ENCODE data around the gene ZNF77. TPM values are rescaled to one million over a fixed set of nuclear protein-coding genes. Genes with fewer than 3 reads are reported as not detected.

Gene ZNF77
- total RNA-seq (2014; rRNA removed; shearing (Covaris generic)): 4.8 and 5.4 TPM in 2 replicates
- total RNA-seq (2022): 6.8 TPM in 2 replicates
- Bru-seq, nascent RNA: percentile 49 among the genes with signal in this experiment
- percentile 53 among the genes with signal in this experiment for BruChase-seq, experiment 1, labeled RNA remaining after a 6-hour chase
- BruChase-seq, experiment 2, labeled RNA remaining after a 2-hour chase: percentile 52 among the genes with signal in this experiment
- long read RNA-seq, partial matches to known transcripts: 2 of 7 reads
- long read RNA-seq, other reads (novel, unspliced or antisense): 3 of 7 reads

DNA sequence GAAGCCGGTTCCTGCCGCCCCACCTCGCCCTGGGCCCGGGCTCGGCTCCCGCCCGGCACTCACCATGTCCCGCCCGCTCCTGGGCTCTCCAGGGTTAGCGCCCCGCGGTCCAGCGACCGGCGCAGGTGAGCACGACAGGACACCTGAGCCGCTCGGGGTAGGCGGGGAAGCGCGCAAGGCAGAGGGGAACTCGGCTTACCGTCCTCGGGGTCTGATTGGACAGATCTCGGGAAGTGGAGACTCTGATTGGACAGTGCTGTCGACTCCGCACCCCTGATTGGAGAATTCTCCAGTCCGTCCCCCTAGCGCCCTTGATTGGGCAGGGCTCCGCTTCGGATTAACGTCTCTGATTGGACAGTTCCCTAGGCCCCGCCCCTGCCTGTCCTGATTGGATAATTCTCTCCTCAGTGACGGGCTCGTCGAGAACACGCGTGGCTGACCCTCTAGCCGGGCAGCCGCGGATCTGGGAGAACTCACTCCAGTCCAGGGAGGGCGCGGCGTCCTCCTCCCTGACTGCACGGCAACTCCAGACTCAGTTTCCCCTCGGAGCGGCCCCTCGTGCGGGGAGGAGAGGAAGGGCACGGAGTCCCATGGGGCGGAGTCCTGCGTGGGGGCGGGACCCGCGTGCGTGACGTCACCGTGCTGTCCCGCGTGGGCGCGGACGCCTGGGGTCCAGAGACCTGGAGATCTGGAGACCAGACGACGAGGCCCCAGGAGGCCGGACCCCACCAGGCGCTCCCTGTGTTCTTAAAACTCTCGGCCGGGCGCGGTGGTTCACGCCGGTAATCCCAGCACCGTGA is at the start of gene ZNF77:
ZNF77 (minus strand) TSS at position 197 of the 800 bp plus-strand sequence; CDS start at position 66, 131 bp downstream.
- Histone ChIP-seq H3K4me2 (ENCODE audit: low read length) (peak within 1 kb of the TSS; percentile 77), H2AFZ (ENCODE audit: low read length) (peak within 1 kb of the TSS; percentile 79), H3K9me2 (ENCODE audit: insufficient read depth, low read length) (no peaks in the 10 kb centered on the region), H3K4me1 (ENCODE audit: insufficient read depth, low read length, poor library complexity, severe bottlenecking) (peaks cover 18% of the 10 kb centered on the region), H4K20me1 (ENCODE audit: insufficient read depth, low read length) (no peaks in the 10 kb centered on the region), H3K79me2 (ENCODE audit: insufficient read depth, low read depth, low read length) (peaks cover 19% of the 10 kb centered on the region; the same call in 1 of the 2 replicates), H3K4me3 (ENCODE audit: low read depth, low read length, poor library complexity, severe bottlenecking) (peak within 1 kb of the TSS; percentile 88), H3K36me3 (ENCODE audit: insufficient read depth, low read length) (no peaks in the 10 kb centered on the region), H3K9me3 (ENCODE audit: low read length) (no peaks in the 10 kb centered on the region), H3K27ac (ENCODE audit: low read depth, low read length, poor library complexity, severe bottlenecking) (peak within 1 kb of the TSS; percentile 19)
- ChIA-PET POLR2A (no interaction called here), CTCF (ENCODE audit: unreplicated experiment) (no interaction called here)
- intact Hi-C loops (cut with micrococcal nuclease; ENCODE audit: unreplicated experiment): no loop called here
- no TSS peak for BruUV-seq (replicated peaks)
- no peak for TF ChIP-seq EZH2phosphoT487 (IDR thresholded peaks at IDR 0.05; ENCODE audit: borderline replicate concordance, low read depth, low read length)
- TF ChIP-seq, protein P1, sequence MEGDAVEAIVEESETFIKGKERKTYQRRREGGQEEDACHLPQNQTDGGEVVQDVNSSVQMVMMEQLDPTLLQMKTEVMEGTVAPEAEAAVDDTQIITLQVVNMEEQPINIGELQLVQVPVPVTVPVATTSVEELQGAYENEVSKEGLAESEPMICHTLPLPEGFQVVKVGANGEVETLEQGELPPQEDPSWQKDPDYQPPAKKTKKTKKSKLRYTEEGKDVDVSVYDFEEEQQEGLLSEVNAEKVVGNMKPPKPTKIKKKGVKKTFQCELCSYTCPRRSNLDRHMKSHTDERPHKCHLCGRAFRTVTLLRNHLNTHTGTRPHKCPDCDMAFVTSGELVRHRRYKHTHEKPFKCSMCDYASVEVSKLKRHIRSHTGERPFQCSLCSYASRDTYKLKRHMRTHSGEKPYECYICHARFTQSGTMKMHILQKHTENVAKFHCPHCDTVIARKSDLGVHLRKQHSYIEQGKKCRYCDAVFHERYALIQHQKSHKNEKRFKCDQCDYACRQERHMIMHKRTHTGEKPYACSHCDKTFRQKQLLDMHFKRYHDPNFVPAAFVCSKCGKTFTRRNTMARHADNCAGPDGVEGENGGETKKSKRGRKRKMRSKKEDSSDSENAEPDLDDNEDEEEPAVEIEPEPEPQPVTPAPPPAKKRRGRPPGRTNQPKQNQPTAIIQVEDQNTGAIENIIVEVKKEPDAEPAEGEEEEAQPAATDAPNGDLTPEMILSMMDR (conservative IDR thresholded peaks at IDR 0.05; ENCODE audit: low read length): no peak
- peak; percentile 100 for DNase-seq (ENCODE audit: low spot score)

DNA sequence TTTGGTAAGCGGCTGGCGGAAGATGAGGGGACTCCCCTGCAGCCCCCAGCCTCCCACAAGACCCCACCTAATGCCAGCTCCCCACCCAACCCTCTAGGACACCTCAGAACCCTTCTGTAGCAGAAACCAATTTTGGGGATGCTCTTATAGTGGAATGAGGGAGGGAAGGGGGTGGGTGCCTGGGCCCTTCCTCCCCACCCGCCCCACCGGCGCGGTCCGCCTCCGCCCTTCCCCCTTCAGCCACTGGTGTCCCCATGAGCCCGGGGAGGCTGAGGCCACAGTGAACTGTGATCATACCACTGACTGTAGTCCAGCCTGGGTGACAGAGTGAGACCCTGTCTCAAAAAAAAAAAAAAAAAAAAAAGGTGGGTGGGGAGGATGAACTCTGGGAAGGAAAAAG is 48.8 kb upstream of the ZNF77 start:
- Histone ChIP-seq H3K4me1 (ENCODE audit: insufficient read depth, low read length, poor library complexity, severe bottlenecking) (no peaks in the 10 kb centered on the region), H3K27ac (ENCODE audit: low read depth, low read length, poor library complexity, severe bottlenecking) (no peak overlapping the region), H3K4me3 (ENCODE audit: low read depth, low read length, poor library complexity, severe bottlenecking) (no peak overlapping the region), H2AFZ (ENCODE audit: low read length) (no peak overlapping the region), H3K9me2 (ENCODE audit: insufficient read depth, low read length) (no peaks in the 10 kb centered on the region), H3K79me2 (ENCODE audit: insufficient read depth, low read depth, low read length) (no peaks in the 10 kb centered on the region), H3K36me3 (ENCODE audit: insufficient read depth, low read length) (no peaks in the 10 kb centered on the region), H4K20me1 (ENCODE audit: insufficient read depth, low read length) (no peaks in the 10 kb centered on the region), H3K9me3 (ENCODE audit: low read length) (no peaks in the 10 kb centered on the region), H3K4me2 (ENCODE audit: low read length) (no peak overlapping the region)
- ChIA-PET POLR2A (no interaction called here), CTCF (ENCODE audit: unreplicated experiment) (no interaction called here)
- TF ChIP-seq EZH2phosphoT487 (IDR thresholded peaks at IDR 0.05; ENCODE audit: borderline replicate concordance, low read depth, low read length): no peak
- TF ChIP-seq, protein P1 (conservative IDR thresholded peaks at IDR 0.05; ENCODE audit: low read length): no peak
- BruUV-seq (replicated peaks): no TSS peak
- intact Hi-C loops (cut with micrococcal nuclease; ENCODE audit: unreplicated experiment): no loop called here
- DNase-seq (ENCODE audit: low spot score): no peak
